HG02763 (cell line): ENCODE measurements around the gene TBC1D20.
"Not testable (repeated sequence)": the region's sequence is repeated elsewhere in the genome, so short reads cannot be mapped to it uniquely, and the experiment has no call there.

Experiments
- ATAC-seq: cut with Tn5 transposase; IDR thresholded peaks from one replicate; pipeline ENCODE4 v1.9.1; 2021; ENCODE audit warnings: mild to moderate bottlenecking, moderate library complexity; ENCODE audit not compliant: unreplicated experiment

TBC1D20 gene

GRCh38 chr20:476561-477249 is 14.4 kb upstream of the TBC1D20 start:
- not testable (repeated sequence) for ATAC-seq

- no peak for ATAC-seq
Observed at GRCh38 chr20:475463-476357, 13.4 kb upstream of the TBC1D20 start.

- no peak for ATAC-seq
Observed at GRCh38 chr20:474581-474980, 12.2 kb upstream of the TBC1D20 start.

- no peak for ATAC-seq
Observed at GRCh38 chr20:472889-473292, 10.6 kb upstream of the TBC1D20 start.

GRCh38 chr20:472137-472846 is 10.0 kb upstream of the TBC1D20 start:
- no peak for ATAC-seq

GRCh38 chr20:469746-470490 is 7.6 kb upstream of the TBC1D20 start:
- no peak for ATAC-seq

GRCh38 chr20:467755-468154 is 5.4 kb upstream of the TBC1D20 start:
- no peak for ATAC-seq

- ATAC-seq: peak; percentile 32
Observed at GRCh38 chr20:461254-462198, 807 bp downstream of the TBC1D20 start.

- no peak for ATAC-seq
Observed at GRCh38 chr20:460707-461106, 1.6 kb downstream of the TBC1D20 start.

GRCh38 chr20:460180-460579 is 2.2 kb downstream of the TBC1D20 start:
- ATAC-seq: no peak

GRCh38 chr20:458776-459175 is 3.6 kb downstream of the TBC1D20 start:
- no peak for ATAC-seq

- ATAC-seq: no peak
Observed at GRCh38 chr20:454951-455350, 7.4 kb downstream of the TBC1D20 start.

- ATAC-seq: not testable (repeated sequence)
Observed at GRCh38 chr20:452021-452420, 10.3 kb downstream of the TBC1D20 start.

GRCh38 chr20:445514-446336 is 16.6 kb downstream of the TBC1D20 start:
- no peak for ATAC-seq

GRCh38 chr20:444862-445426 is 17.4 kb downstream of the TBC1D20 start:
- no peak for ATAC-seq

- no peak for ATAC-seq
Observed at GRCh38 chr20:444117-444516, 18.2 kb downstream of the TBC1D20 start.

GRCh38 chr20:443223-443775 is 19.0 kb downstream of the TBC1D20 start:
- no peak for ATAC-seq

GRCh38 chr20:440636-441035 is 21.7 kb downstream of the TBC1D20 start:
- no peak for ATAC-seq
